NCI-H1417 (cell line): ENCODE results near the gene CATSPERD.

Source experiments
- DNase-seq, 3 experiments: peaks; one replicate each; lab custom pipeline; 2025; lab: John Stamatoyannopoulos, UW

CATSPERD gene

GRCh38 chr19:5806133-5806489 lies 85.7 kb downstream of the CATSPERD start:
- DNase-seq: no peak

- no peak for DNase-seq
Observed at GRCh38 chr19:5806905-5807304, 86.5 kb downstream of the CATSPERD start.

GRCh38 chr19:5808120-5808816 lies 87.8 kb downstream of the CATSPERD start:
- no peak for DNase-seq

- DNase-seq: no peak
Observed at GRCh38 chr19:5809053-5809452, 88.6 kb downstream of the CATSPERD start.

GRCh38 chr19:5809469-5809868 lies 89.0 kb downstream of the CATSPERD start:
- no peak for DNase-seq

- no peak for DNase-seq
Observed at GRCh38 chr19:5811117-5811516, 90.7 kb downstream of the CATSPERD start.

GRCh38 chr19:5814123-5814851 lies 93.8 kb downstream of the CATSPERD start:
- no peak for DNase-seq

- DNase-seq: no peak
Observed at GRCh38 chr19:5814852-5815246, 94.4 kb downstream of the CATSPERD start.

GRCh38 chr19:5817218-5817617 lies 96.8 kb downstream of the CATSPERD start:
- no peak for DNase-seq

GRCh38 chr19:5818594-5818993 lies 98.2 kb downstream of the CATSPERD start:
- DNase-seq: no peak

- no peak for DNase-seq
Observed at GRCh38 chr19:5820785-5821184, 100.3 kb downstream of the CATSPERD start.

GRCh38 chr19:5821521-5822180 lies 101.2 kb downstream of the CATSPERD start:
- no peak for DNase-seq

GRCh38 chr19:5822181-5822844 lies 101.9 kb downstream of the CATSPERD start:
- no peak for DNase-seq

- no peak for DNase-seq
Observed at GRCh38 chr19:5823579-5824281, 103.3 kb downstream of the CATSPERD start.

- DNase-seq: no peak
Observed at GRCh38 chr19:5824751-5825150, 104.3 kb downstream of the CATSPERD start.

- no peak for DNase-seq
Observed at GRCh38 chr19:5825178-5825577, 104.7 kb downstream of the CATSPERD start.

- DNase-seq: peak; percentile 77 to 98 (median 96)
Observed at GRCh38 chr19:5826531-5827341, 106.3 kb downstream of the CATSPERD start.

GRCh38 chr19:5827342-5827890 lies 107.0 kb downstream of the CATSPERD start:
- no peak for DNase-seq

- peak; percentile 93 to 97 (median 97) for DNase-seq
Observed at GRCh38 chr19:5827891-5828660, 107.6 kb downstream of the CATSPERD start.
